Spleen (tissue), 13 donors: ENCODE measurements around the gene EXOSC1. TPM values are rescaled to one million over a fixed set of nuclear protein-coding genes. Genes with fewer than 3 reads are reported as not detected.
A peak's percentile ranks its signal among the peaks of the same experiment; 100 is the strongest.

ENCODE experiments used
- DNase-seq: peaks from one replicate; pipeline ENCODE4 v3.0.0-alpha.2; 2020
- H3K27ac ChIP-seq, 8 donors: fragments of 200-600 bp; sonication (generic) in 7 of 8; 1 replicate in 4 of 8; 2 replicates in 4 of 8; pipeline versions ENCODE4 v1.5.0 to v1.8.0; 2016 to 2021; ENCODE audit warnings: inconsistent platforms in 4 of 8, mild to moderate bottlenecking in 4 of 8, moderate library complexity in 1 of 8
- H3K27me3 ChIP-seq, 7 donors: fragments of 200-600 bp; sonication (generic) in 6 of 7; replicated peaks in 1 of 7; 1 replicate in 4 of 7; 2 replicates in 3 of 7; pipeline versions ENCODE4 v1.5.0 to v1.8.0; 2016 to 2021; ENCODE audit warnings: inconsistent platforms in 3 of 7, mild to moderate bottlenecking in 1 of 7
- H3K36me3 ChIP-seq, 6 donors: fragments of 200-600 bp; sonication (generic) in 5 of 6; 1 replicate in 4 of 6; 2 replicates in 2 of 6; pipeline versions ENCODE4 v1.5.0 to v1.8.0; 2016 to 2021; ENCODE audit warnings: inconsistent platforms in 2 of 6
- H3K4me1 ChIP-seq, 6 donors: fragments of 200-600 bp; sonication (generic) in 5 of 6; 1 replicate in 3 of 6; 2 replicates in 3 of 6; pipeline versions ENCODE4 v1.5.0 to v1.8.0; 2016 to 2021; ENCODE audit warnings: inconsistent platforms in 3 of 6
- H3K4me3 ChIP-seq, 8 donors: fragments of 200-600 bp; sonication (generic) in 7 of 8; 1 replicate in 4 of 8; 2 replicates in 4 of 8; pipeline versions ENCODE4 v1.5.0 to v1.8.0; 2016 to 2021; ENCODE audit warnings: inconsistent platforms in 4 of 8, mild to moderate bottlenecking in 4 of 8, moderate library complexity in 2 of 8
- H3K9me3 ChIP-seq, 8 donors: fragments of 200-600 bp; sonication (generic) in 7 of 8; 1 replicate in 4 of 8; 2 replicates in 4 of 8; pipeline versions ENCODE4 v1.5.0 to v1.8.0; 2016 to 2021; ENCODE audit warnings: inconsistent platforms in 4 of 8
- CTCF ChIP-seq, 11 experiments: fragments of 200-600 bp in 7 of 11; fragments of 450-650 bp in 4 of 11; sonication (generic) in 4 of 11; IDR thresholded peaks in 8 of 11; conservative IDR thresholded peaks in 3 of 11; 1 replicate in 7 of 11; 2 replicates in 4 of 11; pipeline versions ENCODE4 v1.4.0 to v1.8.0; 2016 to 2021; ENCODE audit warnings: antibody characterized with exemption in 11 of 11, inconsistent platforms in 4 of 11, mild to moderate bottlenecking in 1 of 11
- POLR2A ChIP-seq, 3 donors: fragments of 450-650 bp; IDR thresholded peaks; one replicate each; pipeline ENCODE4 v1.5.1; 2017; ENCODE audit warnings: antibody characterized with exemption in 3 of 3, mild to moderate bottlenecking in 1 of 3
- POLR2AphosphoS5 ChIP-seq, 3 donors: sonication (generic); formaldehyde crosslinking; IDR thresholded peaks; one replicate each; pipeline ENCODE4 v1.5.1; 2017; ENCODE audit warnings: antibody characterized with exemption in 3 of 3
- WGBS, 5 donors: extraction: QIAGEN DNeasy Blood & Tissue Kit in 3 of 5; methylation state at CpG; one replicate each; pipeline versions ENCODE4 v1.1.5 to v1.1.7; 2013 to 2018; 5-methylcytosine and 5-hydroxymethylcytosine counted together
- intact Hi-C: fragments of 100-400 bp; cut with DNase I; formaldehyde crosslinking; loops from one replicate; pipeline ENCODE4 v1.15.0; 2023; ENCODE audit warnings: low total_unique reads
- long read RNA-seq, 2 donors: transcript quantifications; one replicate each; lab custom pipeline, GENCODE V29; 2026
- polyA plus RNA-seq, 3 donors: library from polyadenylated mRNA; stranded (reverse); fragments of 200-250 nt; gene quantifications; one replicate each; pipeline ENCODE4 v1.2.1, GENCODE V29; 2013
- total RNA-seq, 7 donors: library from RNA; depleted of rRNA in 3 of 7; stranded (reverse); fragments of >200 nt in 3 of 7; fragmentation: NEBNext Ultra II Directional in 4 of 7; extraction: Animal tissue kit (Norgen Biotek cat#: 25700) in 4 of 7; gene quantifications; one replicate each; pipeline versions ENCODE4 v1.1.0 to v1.2.1, GENCODE V29; 2016 to 2021
- donor health status: healthy with polysubstance abuse.
- donor health status: DM: no; HTN: no; CAD: no; lungs with moderate emphysema.
- donor health status: DM: no; HTN: no; CAD: no.
- donor health status: Bipolar disorder and iron deficiency.
- donor health status: healthy.
- donor health status: DM: no; HTN: no; CAD: no.
- donor health status: DM: yes; HTN: yes; CAD: no.

Gene EXOSC1
- total RNA-seq (10 to 100 TPM; 28.7 to 38.2 (median 33.8) TPM), polyA plus RNA-seq (10 to 100 TPM; 42.1 to 50.5 (median 49.4) TPM)
- long read RNA-seq, donor 1, transcript EXOSC1-204 (8 exons, 923 nt) = major isoform, 14 of 17 reads
- long read RNA-seq, donor 1, partial matches to known transcripts = 0 of 17 reads
- long read RNA-seq, donor 1, other reads (novel, unspliced or antisense) = 0 of 17 reads
- long read RNA-seq, donor 2, transcript EXOSC1-204 (8 exons, 923 nt) = major isoform, 7 of 7 reads
- long read RNA-seq, donor 2, partial matches to known transcripts = 0 of 7 reads
- long read RNA-seq, donor 2, other reads (novel, unspliced or antisense) = 0 of 7 reads

GRCh38 chr10:97445722-97446639 is at the start of gene EXOSC1, which contains the start of gene ZDHHC16:
Gene EXOSC1, minus strand, starts transcription at chr10:97446006. Its CDS starts 21 bp downstream, at chr10:97445985.
Gene ZDHHC16, plus strand, starts transcription at chr10:97446175. Its CDS starts 5,501 bp downstream, at chr10:97451676.
- Histone ChIP-seq H3K27me3 (no peaks in the 10 kb centered on the region), H3K36me3 (peaks cover 0 to 37% (median 15%) of the 10 kb centered on the region in 6 donors), H3K9me3 (no peaks in the 10 kb centered on the region), H3K4me3 (peak within 1 kb of the TSS; percentile 49 to 100 (median 96)), H3K27ac (peak within 1 kb of the TSS; percentile 4 to 88 (median 80)), H3K4me1 (peaks cover 20 to 78% (median 42%) of the 10 kb centered on the region in 6 donors)
- intact Hi-C loops = no loop called here
- DNase-seq = peak; percentile 97
- 0 to 1% (median 0%) methylated on average over 40 to 66 of the region's 66 CpGs for WGBS, 5 donors
- TF ChIP-seq POLR2A (IDR thresholded peaks at IDR 0.05) (peak in 1 of 3 donors; percentile 52), CTCF (IDR thresholded peaks at IDR 0.05 in 8 of 11, conservative IDR thresholded peaks at IDR 0.05 in 3 of 11) (peak in 4 of 11 experiments; percentile 21 to 34 (median 27)), POLR2AphosphoS5 (IDR thresholded peaks at IDR 0.05) (peak; percentile 94)

- H3K36me3 ChIP-seq = peaks cover 0 to 18% (median 0%) of the 10 kb centered on the region in 6 donors
- no peaks in the 10 kb centered on the region for H3K9me3 ChIP-seq
- peaks cover 0 to 10% (median 0%) of the 10 kb centered on the region in 7 donors for H3K27me3 ChIP-seq
- peaks cover 15 to 81% (median 56%) of the 10 kb centered on the region in 6 donors for H3K4me1 ChIP-seq
- WGBS, 5 donors = 46 to 56% (median 48%) methylated on average over 7 of the region's 7 CpGs
- intact Hi-C loops = no loop called here
- H3K4me3 ChIP-seq = no peak overlapping the region
- TF ChIP-seq POLR2AphosphoS5 (IDR thresholded peaks at IDR 0.05) (no peak), POLR2A (IDR thresholded peaks at IDR 0.05) (no peak), CTCF (IDR thresholded peaks at IDR 0.05 in 8 of 11, conservative IDR thresholded peaks at IDR 0.05 in 3 of 11) (no peak)
- no peak for DNase-seq
- peak overlapping the region in 3 of 8 donors; percentile 4 to 31 (median 30) for H3K27ac ChIP-seq
Measured at GRCh38 chr10:97494863-97495506, 49.2 kb upstream of the EXOSC1 start.

- H3K36me3 ChIP-seq = peaks cover 0 to 18% (median 0%) of the 10 kb centered on the region in 6 donors
- peaks cover 15 to 80% (median 53%) of the 10 kb centered on the region in 6 donors for H3K4me1 ChIP-seq
- no peak overlapping the region for H3K4me3 ChIP-seq
- no peaks in the 10 kb centered on the region for H3K9me3 ChIP-seq
- H3K27me3 ChIP-seq = peaks cover 0 to 2% (median 0%) of the 10 kb centered on the region in 7 donors
- no peak for DNase-seq
- WGBS, 5 donors = 35 to 54% (median 43%) methylated on average over 2 of the region's 2 CpGs
- intact Hi-C loops = no loop called here
- no peak for TF ChIP-seq CTCF (IDR thresholded peaks at IDR 0.05 in 8 of 11, conservative IDR thresholded peaks at IDR 0.05 in 3 of 11)
- TF ChIP-seq POLR2AphosphoS5 (IDR thresholded peaks at IDR 0.05) = no peak
- no peak for TF ChIP-seq POLR2A (IDR thresholded peaks at IDR 0.05)
- H3K27ac ChIP-seq = peak overlapping the region in 1 of 8 donors; percentile 53
Measured at GRCh38 chr10:97494151-97494550, 48.3 kb upstream of the EXOSC1 start.
